ENCODE measurements around the gene UBAC2. TPM values are rescaled to one million over a fixed set of nuclear protein-coding genes. Genes with fewer than 3 reads are reported as not detected.
A peak's percentile ranks its signal among the peaks of the same experiment; 100 is the strongest.

The UBAC2 gene
- total RNA-seq, 1 donor: 45.3 TPM

DNA sequence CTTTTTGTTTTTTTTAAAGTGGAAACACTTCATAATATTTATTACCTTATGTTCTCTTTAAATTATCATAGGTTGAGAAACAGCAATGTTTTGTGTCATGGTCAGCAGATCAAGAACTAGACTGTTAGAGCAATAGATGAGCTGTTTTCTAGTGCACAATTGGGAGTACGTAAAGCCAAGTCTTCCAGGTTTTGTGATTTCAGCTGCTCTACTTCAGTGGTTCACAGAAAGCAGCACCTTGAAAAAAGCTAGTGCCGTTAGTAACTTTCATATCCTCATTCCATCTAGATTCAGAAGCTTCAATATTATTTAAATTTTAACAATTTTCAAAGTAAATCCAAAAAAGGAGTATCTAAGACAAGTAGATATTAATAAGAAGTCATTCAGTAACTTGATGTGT lies 55.6 kb downstream of the UBAC2 start:
- no peak for DNase-seq (ENCODE audit: low read depth)
- H3K4me3 ChIP-seq (ENCODE audit: low read depth, low read length): no peak overlapping the region
- TF ChIP-seq, protein P1, sequence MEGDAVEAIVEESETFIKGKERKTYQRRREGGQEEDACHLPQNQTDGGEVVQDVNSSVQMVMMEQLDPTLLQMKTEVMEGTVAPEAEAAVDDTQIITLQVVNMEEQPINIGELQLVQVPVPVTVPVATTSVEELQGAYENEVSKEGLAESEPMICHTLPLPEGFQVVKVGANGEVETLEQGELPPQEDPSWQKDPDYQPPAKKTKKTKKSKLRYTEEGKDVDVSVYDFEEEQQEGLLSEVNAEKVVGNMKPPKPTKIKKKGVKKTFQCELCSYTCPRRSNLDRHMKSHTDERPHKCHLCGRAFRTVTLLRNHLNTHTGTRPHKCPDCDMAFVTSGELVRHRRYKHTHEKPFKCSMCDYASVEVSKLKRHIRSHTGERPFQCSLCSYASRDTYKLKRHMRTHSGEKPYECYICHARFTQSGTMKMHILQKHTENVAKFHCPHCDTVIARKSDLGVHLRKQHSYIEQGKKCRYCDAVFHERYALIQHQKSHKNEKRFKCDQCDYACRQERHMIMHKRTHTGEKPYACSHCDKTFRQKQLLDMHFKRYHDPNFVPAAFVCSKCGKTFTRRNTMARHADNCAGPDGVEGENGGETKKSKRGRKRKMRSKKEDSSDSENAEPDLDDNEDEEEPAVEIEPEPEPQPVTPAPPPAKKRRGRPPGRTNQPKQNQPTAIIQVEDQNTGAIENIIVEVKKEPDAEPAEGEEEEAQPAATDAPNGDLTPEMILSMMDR (IDR thresholded peaks at IDR 0.05; ENCODE audit: insufficient read depth, low read depth, low read length): no peak

DNA sequence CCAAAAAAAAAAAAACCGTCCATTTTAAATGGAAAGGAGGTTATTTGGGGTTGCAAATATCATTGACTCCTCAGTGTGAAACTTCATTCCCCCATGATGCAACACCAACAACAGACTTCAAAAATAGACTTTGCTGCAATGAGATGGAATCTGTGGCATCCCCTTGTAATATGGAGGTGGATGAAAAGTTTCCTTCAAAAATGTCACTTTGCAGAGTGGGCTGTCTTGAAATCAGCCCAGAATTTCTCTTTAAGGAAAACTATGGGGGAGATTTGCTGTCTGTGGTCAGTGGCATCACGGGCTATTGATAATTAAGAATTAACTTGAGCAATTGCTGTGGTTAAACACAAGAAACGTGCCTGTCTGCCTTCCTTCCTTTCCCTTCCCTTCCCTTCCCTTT lies 56.1 kb downstream of the UBAC2 start:
- TF ChIP-seq, protein P1 (IDR thresholded peaks at IDR 0.05; ENCODE audit: insufficient read depth, low read depth, low read length): no peak
- no peak overlapping the region for H3K4me3 ChIP-seq (ENCODE audit: low read depth, low read length)
- DNase-seq (ENCODE audit: low read depth): peak; percentile 50

DNA sequence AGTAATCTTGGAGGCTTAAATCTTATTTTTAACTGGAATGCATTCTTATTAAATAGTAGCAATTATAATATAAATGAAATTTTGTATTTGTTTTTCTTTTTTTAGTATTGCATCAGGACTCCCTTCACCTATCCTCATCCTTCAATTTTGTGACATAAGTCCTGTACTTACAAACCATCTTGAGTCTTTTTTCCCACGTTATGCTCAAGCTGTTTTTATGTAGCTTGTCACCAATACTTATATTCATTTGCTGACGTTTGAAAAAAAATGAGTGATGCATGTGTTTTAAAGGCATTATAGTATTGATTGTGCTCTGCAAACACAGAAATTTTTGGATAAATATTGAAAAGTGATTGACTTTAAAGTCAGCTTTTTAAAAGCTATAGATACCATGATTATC lies 56.6 kb downstream of the UBAC2 start:
- TF ChIP-seq, protein P1 (IDR thresholded peaks at IDR 0.05; ENCODE audit: insufficient read depth, low read depth, low read length): no peak
- no peak for DNase-seq (ENCODE audit: low read depth)
- H3K4me3 ChIP-seq (ENCODE audit: low read depth, low read length): no peak overlapping the region

DNA sequence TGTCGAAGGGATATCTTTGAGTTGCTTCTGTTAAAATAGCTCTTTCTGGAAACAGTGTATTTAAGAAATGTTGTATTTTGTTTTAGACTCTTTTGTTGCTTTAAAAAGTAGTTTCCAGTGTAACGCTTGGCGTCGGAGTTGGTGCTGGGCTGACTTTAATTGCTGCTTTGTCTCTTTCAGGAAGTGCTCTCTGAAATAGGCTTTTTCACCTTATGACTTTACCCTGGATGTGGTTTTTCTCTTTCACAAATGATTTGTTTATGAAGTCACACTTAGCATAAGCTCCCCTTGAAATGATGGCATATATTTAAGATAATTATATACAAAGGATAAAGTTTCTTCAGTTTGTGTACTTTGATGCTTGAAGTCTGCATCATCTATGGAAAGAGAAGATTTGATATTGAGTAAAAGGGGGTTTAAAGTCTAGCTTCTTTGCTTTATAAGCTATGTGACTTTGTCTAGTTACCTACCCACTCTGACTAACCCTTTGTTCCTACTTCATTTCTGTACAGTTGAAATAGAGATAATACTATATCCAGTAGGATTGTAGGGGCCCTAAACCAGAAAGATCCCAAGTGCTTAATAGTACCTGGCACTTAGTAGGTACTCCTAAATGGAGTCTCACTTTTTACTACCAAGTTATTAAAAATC lies 57.7 kb downstream of the UBAC2 start, which contains the start of gene GPR18:
Gene GPR18 (minus strand): TSS at position 170 of the 651 bp plus-strand sequence. CDS start 2,507 bp downstream, outside the sequence.
- H3K4me3 ChIP-seq (ENCODE audit: low read depth, low read length): no peak within 1 kb of the TSS
- DNase-seq (ENCODE audit: low read depth): no peak
- TF ChIP-seq, protein P1 (IDR thresholded peaks at IDR 0.05; ENCODE audit: insufficient read depth, low read depth, low read length): no peak

DNA sequence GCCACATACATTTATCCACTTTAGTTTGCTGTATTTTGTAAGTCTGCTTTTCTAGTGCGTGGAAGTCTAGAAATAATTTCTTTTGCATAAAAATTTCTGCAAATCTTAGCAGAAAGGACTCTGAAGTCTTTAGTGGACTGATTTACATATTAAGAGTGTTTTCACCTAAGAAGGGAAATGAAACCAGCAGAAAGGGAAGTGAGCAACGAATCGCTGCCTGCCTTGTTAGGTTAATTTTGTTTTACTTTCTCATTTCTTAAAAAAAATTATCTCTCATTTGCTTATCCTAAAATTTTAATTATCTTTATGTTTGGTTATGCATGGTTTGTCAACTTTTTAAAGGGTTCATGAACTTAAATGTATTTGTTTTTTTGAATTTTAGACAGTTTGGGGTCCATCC lies 58.3 kb downstream of the UBAC2 start:
- DNase-seq (ENCODE audit: low read depth): no peak
- TF ChIP-seq, protein P1 (IDR thresholded peaks at IDR 0.05; ENCODE audit: insufficient read depth, low read depth, low read length): no peak
- no peak overlapping the region for H3K4me3 ChIP-seq (ENCODE audit: low read depth, low read length)

DNA sequence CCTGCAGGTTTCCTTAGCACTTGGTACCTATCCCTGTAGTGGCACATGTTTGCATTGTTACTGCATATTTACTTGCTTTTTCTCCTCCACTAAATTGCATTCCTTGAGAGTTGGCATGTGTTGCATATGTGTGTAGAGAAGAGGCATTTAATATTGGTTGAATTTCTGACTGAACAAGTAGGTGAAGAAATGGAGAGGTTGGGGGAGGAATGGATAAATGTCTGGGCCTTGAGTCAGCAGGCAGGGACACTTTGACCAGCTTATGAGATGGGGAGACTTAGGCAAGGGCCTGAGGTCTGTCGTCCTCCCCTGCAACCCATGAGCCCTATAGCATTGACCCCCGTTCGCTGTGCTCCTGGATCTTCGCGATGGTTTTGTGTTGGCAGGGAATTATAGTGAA lies 59.6 kb downstream of the UBAC2 start:
- TF ChIP-seq, protein P1 (IDR thresholded peaks at IDR 0.05; ENCODE audit: insufficient read depth, low read depth, low read length): no peak
- no peak for DNase-seq (ENCODE audit: low read depth)
- H3K4me3 ChIP-seq (ENCODE audit: low read depth, low read length): no peak overlapping the region

DNA sequence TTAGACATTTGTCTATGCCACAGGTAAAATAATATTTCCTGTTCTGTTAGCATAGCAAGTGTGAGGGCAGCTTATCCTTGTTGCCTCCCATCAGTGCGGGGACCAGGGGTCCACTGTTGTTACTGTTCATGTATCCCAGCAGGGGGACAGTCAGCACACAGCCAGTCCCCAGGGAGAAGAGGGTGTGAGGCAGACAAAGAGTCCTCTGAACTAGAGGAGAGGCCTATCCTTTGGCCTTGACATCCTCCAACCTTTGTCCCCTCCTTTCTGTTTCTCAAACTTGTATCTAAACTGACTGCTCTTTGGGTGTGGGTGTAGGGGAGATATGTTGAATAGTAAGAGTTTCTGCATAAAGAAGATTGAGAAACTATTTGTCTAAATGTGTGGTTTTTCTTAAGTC lies 60.4 kb downstream of the UBAC2 start:
- no peak overlapping the region for H3K4me3 ChIP-seq (ENCODE audit: low read depth, low read length)
- DNase-seq (ENCODE audit: low read depth): no peak
- TF ChIP-seq, protein P1 (IDR thresholded peaks at IDR 0.05; ENCODE audit: insufficient read depth, low read depth, low read length): no peak

Measured in fibroblast of villous mesenchyme (primary cell).